HepG2 (cell line): Measurements from ENCODE around the gene MT1G. TPM values are rescaled to one million over a fixed set of nuclear protein-coding genes. Genes with fewer than 3 reads are reported as not detected.

Source experiments
- DNMT1 ChIP-seq: sonication (generic); formaldehyde crosslinking; IDR thresholded peaks from 2 replicates; pipeline ENCODE4 v1.5.1; 2020; ENCODE audit warnings: mild to moderate bottlenecking, missing genetic modification reagents
- DR1 ChIP-seq: sonication (generic); formaldehyde crosslinking; IDR thresholded peaks from 2 replicates; pipeline ENCODE4 v1.8.0; 2021; ENCODE audit warnings: mild to moderate bottlenecking, missing genetic modification reagents, inconsistent platforms
- FOXK1 ChIP-seq: sonication (generic); formaldehyde crosslinking; IDR thresholded peaks from 2 replicates; pipeline ENCODE4 v1.4.0; 2020; ENCODE audit warnings: low read depth, missing genetic modification reagents, borderline replicate concordance
- MTA1 ChIP-seq: sonication (generic); formaldehyde crosslinking; IDR thresholded peaks from 2 replicates; pipeline ENCODE4 v1.4.0; 2020; ENCODE audit warnings: missing genetic modification reagents, mild to moderate bottlenecking, borderline replicate concordance
- RARG ChIP-seq: sonication (generic); formaldehyde crosslinking; IDR thresholded peaks from 2 replicates; pipeline ENCODE4 v1.4.0; 2020; ENCODE audit warnings: low read depth, mild to moderate bottlenecking, missing genetic modification reagents
- SAP130 ChIP-seq: IDR thresholded peaks from 2 replicates; pipeline ENCODE4 v1.6.1; 2016; ENCODE audit warnings: low read depth
- SP140L ChIP-seq: sonication (generic); formaldehyde crosslinking; IDR thresholded peaks from 2 replicates; pipeline ENCODE4 v1.4.0; 2020; ENCODE audit warnings: missing genetic modification reagents, borderline replicate concordance
- SP2 ChIP-seq: sonication (generic); formaldehyde crosslinking; IDR thresholded peaks from 2 replicates; pipeline ENCODE4 v1.5.1; 2020; ENCODE audit warnings: mild to moderate bottlenecking, missing genetic modification reagents
- SPEN ChIP-seq: sonication (generic); formaldehyde crosslinking; IDR thresholded peaks from 2 replicates; pipeline ENCODE4 v1.5.1; 2020; ENCODE audit warnings: low read depth, mild to moderate bottlenecking, missing genetic modification reagents
- TRIM22 ChIP-seq: fragments of 450-650 bp; IDR thresholded peaks from 2 replicates; pipeline ENCODE4 v1.6.1; 2017
- ZFP37 ChIP-seq: sonication (generic); formaldehyde crosslinking; IDR thresholded peaks from 2 replicates; pipeline ENCODE4 v1.4.0; 2020; ENCODE audit warnings: missing genetic modification reagents, borderline replicate concordance
- ZNF232 ChIP-seq: sonication (generic); formaldehyde crosslinking; IDR thresholded peaks from 2 replicates; pipeline ENCODE4 v1.4.0; 2020; ENCODE audit warnings: missing genetic modification reagents, borderline replicate concordance
- ZNF318 ChIP-seq: sonication (generic); formaldehyde crosslinking; IDR thresholded peaks from 2 replicates; pipeline ENCODE4 v1.4.0; 2020; ENCODE audit warnings: mild to moderate bottlenecking, missing genetic modification reagents
- ZNF331 ChIP-seq: sonication (generic); formaldehyde crosslinking; IDR thresholded peaks from 2 replicates; pipeline ENCODE4 v1.4.0; 2020; ENCODE audit warnings: missing genetic modification reagents
- ZNF354B ChIP-seq: sonication (generic); formaldehyde crosslinking; IDR thresholded peaks from 2 replicates; pipeline ENCODE4 v1.8.0; 2022; ENCODE audit warnings: mild to moderate bottlenecking, missing genetic modification reagents
- ZNF569 ChIP-seq: sonication (generic); formaldehyde crosslinking; IDR thresholded peaks from 2 replicates; pipeline ENCODE4 v1.5.0; 2020; ENCODE audit warnings: mild to moderate bottlenecking, missing genetic modification reagents, moderate library complexity, borderline replicate concordance
- ZNF879 ChIP-seq: sonication (generic); formaldehyde crosslinking; IDR thresholded peaks from 2 replicates; pipeline ENCODE4 v1.8.1; 2023; ENCODE audit warnings: missing genetic modification reagents
- polyA plus RNA-seq, 8 experiments: library from polyadenylated mRNA; depleted of rRNA in 3 of 8; stranded (reverse) in 7 of 8; unstranded in 1 of 8; fragments of >200 nt; fragmentation: Illumina TruSeq in 4 of 8; extraction: Trizol in 4 of 8; gene quantifications; 2 replicates each; pipeline versions ENCODE4 v1.2.1 to v1.2.3, GENCODE V29; 2011 to 2016; ENCODE audit warnings: low read depth in 4 of 8, missing spikeins in 1 of 8, mixed read lengths in 1 of 8; ENCODE audit not compliant: insufficient read depth in 1 of 8
- total RNA-seq, 5 experiments: library from RNA; depleted of rRNA; stranded (reverse); fragments of >200 nt; fragmentation: Illumina TruSeq; extraction: Trizol; gene quantifications; 2 replicates each; pipeline ENCODE4 v1.2.3, GENCODE V29; 2016; ENCODE audit warnings: low read depth in 1 of 5
- TF ChIP-seq, protein P1 (sequence below): sonication (generic); formaldehyde crosslinking; IDR thresholded peaks from 2 replicates; pipeline ENCODE4 v1.8.0; 2022; ENCODE audit warnings: low read depth, missing genetic modification reagents

MT1G gene
- total and polyA plus RNA-seq, 2 of the 13 experiments (the other 11 are each of a cell fraction or from before 2014, with no cell fraction given), result 3.6 to 377 TPM

GRCh38 chr16:56637814-56638750 lies 29.8 kb downstream of the MT1G start, which contains the start of gene MT1A (continued):
- TF ChIP-seq ZNF318 (CRISPR knock-in tag) (0 out of 2 replicates have a peak, but pooled peaks have one; percentile 37), DR1 (CRISPR knock-in tag) (peak; percentile 52; the same call in 1 of the 2 replicates), FOXK1 (CRISPR knock-in tag) (no peak), ZNF569 (CRISPR knock-in tag) (no peak), SP2 (CRISPR knock-in tag) (no peak), RARG (CRISPR knock-in tag) (no peak), ZNF879 (CRISPR knock-in tag) (no peak), ZNF232 (CRISPR knock-in tag) (no peak), SAP130 (CRISPR knock-in tag) (peak; percentile 35; the same call in 1 of the 2 replicates), TRIM22 (no peak), ZFP37 (no peak), MTA1 (CRISPR knock-in tag) (peak; percentile 68; the same call in 1 of the 2 replicates), ZNF331 (no peak), SPEN (CRISPR knock-in tag) (no peak; the same call in 1 of the 2 replicates), ZNF354B (0 out of 2 replicates have a peak, but pooled peaks have one; percentile 25), SP140L (CRISPR knock-in tag) (no peak), DNMT1 (CRISPR knock-in tag) (0 out of 2 replicates have a peak, but pooled peaks have one; percentile 54)
- TF ChIP-seq, protein P1, sequence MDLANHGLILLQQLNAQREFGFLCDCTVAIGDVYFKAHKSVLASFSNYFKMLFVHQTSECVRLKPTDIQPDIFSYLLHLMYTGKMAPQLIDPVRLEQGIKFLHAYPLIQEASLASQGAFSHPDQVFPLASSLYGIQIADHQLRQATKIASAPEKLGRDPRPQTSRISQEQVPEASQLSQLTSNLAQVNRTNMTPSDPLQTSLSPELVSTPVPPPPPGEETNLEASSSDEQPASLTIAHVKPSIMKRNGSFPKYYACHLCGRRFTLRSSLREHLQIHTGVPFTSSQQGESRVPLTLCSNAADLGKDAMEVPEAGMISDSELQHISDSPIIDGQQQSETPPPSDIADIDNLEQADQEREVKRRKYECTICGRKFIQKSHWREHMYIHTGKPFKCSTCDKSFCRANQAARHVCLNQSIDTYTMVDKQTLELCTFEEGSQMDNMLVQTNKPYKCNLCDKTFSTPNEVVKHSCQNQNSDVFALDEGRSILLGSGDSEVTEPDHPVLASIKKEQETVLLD (CRISPR knock-in tag), result no peak
